ENCODE data around the gene TRABD2B. TPM values are rescaled to one million over a fixed set of nuclear protein-coding genes. Genes with fewer than 3 reads are reported as not detected.
A peak's percentile ranks its signal among the peaks of the same experiment; 100 is the strongest.

Gene TRABD2B
- total and polyA plus RNA-seq, 4 donors: 0.28 to 2.6 (median 1.3) TPM

DNA sequence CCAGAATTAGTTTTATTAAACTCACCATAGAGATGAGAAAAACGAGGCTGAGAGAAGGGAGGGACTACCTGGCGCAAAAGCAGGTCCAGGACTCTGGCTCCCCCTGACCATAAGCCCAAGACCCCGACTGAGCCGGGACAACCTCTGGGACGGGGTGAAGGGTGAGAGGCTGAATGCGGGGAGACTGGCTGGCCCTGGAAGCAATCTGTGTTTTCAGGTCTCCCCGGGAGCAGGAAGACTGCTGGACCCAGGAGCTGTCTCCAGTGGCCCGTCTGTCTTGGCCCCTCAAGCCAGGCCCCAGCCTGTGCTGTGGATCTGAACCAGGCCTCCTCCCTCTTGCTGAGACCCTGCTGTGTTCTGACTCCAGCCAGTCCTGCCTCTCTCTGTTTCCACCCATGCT lies 240.8 kb downstream of the TRABD2B start:
- no peak for DNase-seq (ENCODE audit: low spot score)
- no peak overlapping the region for H3K9ac ChIP-seq (ENCODE audit: low read depth in 1 of 2, low read length in 2 of 2)
- no peaks in the 10 kb centered on the region for H3K27me3 ChIP-seq (ENCODE audit: control insufficient read depth in 4 of 4, insufficient read depth in 4 of 4, low read length in 3 of 4)
- no peaks in the 10 kb centered on the region for H3K9me3 ChIP-seq (ENCODE audit: control insufficient read depth in 4 of 4, low read length in 3 of 4)
- no peak overlapping the region for H3K4me3 ChIP-seq (ENCODE audit: low read depth in 1 of 3, low read length in 3 of 3)
- no peaks in the 10 kb centered on the region for H3K4me1 ChIP-seq (ENCODE audit: control insufficient read depth in 4 of 4, insufficient read depth in 4 of 4, low read length in 3 of 4)
- WGBS: 84% methylated on average over 8 of the region's 8 CpGs
- TF ChIP-seq, protein P1, sequence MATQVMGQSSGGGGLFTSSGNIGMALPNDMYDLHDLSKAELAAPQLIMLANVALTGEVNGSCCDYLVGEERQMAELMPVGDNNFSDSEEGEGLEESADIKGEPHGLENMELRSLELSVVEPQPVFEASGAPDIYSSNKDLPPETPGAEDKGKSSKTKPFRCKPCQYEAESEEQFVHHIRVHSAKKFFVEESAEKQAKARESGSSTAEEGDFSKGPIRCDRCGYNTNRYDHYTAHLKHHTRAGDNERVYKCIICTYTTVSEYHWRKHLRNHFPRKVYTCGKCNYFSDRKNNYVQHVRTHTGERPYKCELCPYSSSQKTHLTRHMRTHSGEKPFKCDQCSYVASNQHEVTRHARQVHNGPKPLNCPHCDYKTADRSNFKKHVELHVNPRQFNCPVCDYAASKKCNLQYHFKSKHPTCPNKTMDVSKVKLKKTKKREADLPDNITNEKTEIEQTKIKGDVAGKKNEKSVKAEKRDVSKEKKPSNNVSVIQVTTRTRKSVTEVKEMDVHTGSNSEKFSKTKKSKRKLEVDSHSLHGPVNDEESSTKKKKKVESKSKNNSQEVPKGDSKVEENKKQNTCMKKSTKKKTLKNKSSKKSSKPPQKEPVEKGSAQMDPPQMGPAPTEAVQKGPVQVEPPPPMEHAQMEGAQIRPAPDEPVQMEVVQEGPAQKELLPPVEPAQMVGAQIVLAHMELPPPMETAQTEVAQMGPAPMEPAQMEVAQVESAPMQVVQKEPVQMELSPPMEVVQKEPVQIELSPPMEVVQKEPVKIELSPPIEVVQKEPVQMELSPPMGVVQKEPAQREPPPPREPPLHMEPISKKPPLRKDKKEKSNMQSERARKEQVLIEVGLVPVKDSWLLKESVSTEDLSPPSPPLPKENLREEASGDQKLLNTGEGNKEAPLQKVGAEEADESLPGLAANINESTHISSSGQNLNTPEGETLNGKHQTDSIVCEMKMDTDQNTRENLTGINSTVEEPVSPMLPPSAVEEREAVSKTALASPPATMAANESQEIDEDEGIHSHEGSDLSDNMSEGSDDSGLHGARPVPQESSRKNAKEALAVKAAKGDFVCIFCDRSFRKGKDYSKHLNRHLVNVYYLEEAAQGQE (IDR thresholded peaks at IDR 0.05): no peak
- TF ChIP-seq RAD21 (IDR thresholded peaks at IDR 0.05): no peak
- TF ChIP-seq HNF4A (conservative IDR thresholded peaks at IDR 0.05): no peak
- H3K36me3 ChIP-seq (ENCODE audit: control insufficient read depth in 4 of 4, insufficient read depth in 3 of 4, low read depth in 1 of 4, low read length in 3 of 4): no peaks in the 10 kb centered on the region
- H3K27ac ChIP-seq (ENCODE audit: low read depth in 1 of 2, low read length in 2 of 2): no peak overlapping the region

DNA sequence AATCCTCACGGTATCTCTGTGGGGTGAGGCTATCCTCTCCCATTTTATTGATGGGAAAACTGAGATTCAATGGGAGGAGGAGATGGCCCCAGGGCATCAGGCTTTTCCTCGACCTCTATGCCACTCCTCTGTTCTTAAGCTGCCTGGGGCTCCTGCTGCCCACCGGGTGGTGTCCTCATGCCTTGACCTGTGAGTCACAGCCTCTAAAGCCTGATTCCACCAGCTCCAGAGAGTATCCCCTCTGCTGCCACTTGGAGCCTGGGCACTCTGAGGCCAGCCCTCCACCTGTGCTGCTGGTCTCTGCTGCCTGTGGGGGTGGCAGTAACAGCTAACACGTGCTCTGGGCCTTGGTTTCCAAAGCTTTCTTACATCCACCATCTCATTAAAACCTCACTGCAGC lies 241.2 kb downstream of the TRABD2B start:
- TF ChIP-seq HNF4A (conservative IDR thresholded peaks at IDR 0.05) (no peak), YY1 (IDR thresholded peaks at IDR 0.05) (no peak), JUND (IDR thresholded peaks at IDR 0.05) (no peak)
- TF ChIP-seq, protein P2, sequence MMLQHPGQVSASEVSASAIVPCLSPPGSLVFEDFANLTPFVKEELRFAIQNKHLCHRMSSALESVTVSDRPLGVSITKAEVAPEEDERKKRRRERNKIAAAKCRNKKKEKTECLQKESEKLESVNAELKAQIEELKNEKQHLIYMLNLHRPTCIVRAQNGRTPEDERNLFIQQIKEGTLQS (IDR thresholded peaks at IDR 0.05): no peak
- 89% methylated on average over 4 of the region's 4 CpGs for whole genome bisulfite sequencing
- DNase-seq (ENCODE audit: low spot score): no peak
- no peaks in the 10 kb centered on the region for H3K27me3 ChIP-seq (ENCODE audit: control insufficient read depth in 4 of 4, insufficient read depth in 4 of 4, low read length in 3 of 4)
- H3K9me3 ChIP-seq (ENCODE audit: control insufficient read depth in 4 of 4, low read length in 3 of 4): no peaks in the 10 kb centered on the region
- no peaks in the 10 kb centered on the region for H3K36me3 ChIP-seq (ENCODE audit: control insufficient read depth in 4 of 4, insufficient read depth in 3 of 4, low read depth in 1 of 4, low read length in 3 of 4)
- no peak overlapping the region for H3K27ac ChIP-seq (ENCODE audit: low read depth in 1 of 2, low read length in 2 of 2)
- no peak overlapping the region for H3K4me3 ChIP-seq (ENCODE audit: low read depth in 1 of 3, low read length in 3 of 3)
- H3K4me1 ChIP-seq (ENCODE audit: control insufficient read depth in 4 of 4, insufficient read depth in 4 of 4, low read length in 3 of 4): no peaks in the 10 kb centered on the region
- H3K9ac ChIP-seq (ENCODE audit: low read depth in 1 of 2, low read length in 2 of 2): no peak overlapping the region

DNA sequence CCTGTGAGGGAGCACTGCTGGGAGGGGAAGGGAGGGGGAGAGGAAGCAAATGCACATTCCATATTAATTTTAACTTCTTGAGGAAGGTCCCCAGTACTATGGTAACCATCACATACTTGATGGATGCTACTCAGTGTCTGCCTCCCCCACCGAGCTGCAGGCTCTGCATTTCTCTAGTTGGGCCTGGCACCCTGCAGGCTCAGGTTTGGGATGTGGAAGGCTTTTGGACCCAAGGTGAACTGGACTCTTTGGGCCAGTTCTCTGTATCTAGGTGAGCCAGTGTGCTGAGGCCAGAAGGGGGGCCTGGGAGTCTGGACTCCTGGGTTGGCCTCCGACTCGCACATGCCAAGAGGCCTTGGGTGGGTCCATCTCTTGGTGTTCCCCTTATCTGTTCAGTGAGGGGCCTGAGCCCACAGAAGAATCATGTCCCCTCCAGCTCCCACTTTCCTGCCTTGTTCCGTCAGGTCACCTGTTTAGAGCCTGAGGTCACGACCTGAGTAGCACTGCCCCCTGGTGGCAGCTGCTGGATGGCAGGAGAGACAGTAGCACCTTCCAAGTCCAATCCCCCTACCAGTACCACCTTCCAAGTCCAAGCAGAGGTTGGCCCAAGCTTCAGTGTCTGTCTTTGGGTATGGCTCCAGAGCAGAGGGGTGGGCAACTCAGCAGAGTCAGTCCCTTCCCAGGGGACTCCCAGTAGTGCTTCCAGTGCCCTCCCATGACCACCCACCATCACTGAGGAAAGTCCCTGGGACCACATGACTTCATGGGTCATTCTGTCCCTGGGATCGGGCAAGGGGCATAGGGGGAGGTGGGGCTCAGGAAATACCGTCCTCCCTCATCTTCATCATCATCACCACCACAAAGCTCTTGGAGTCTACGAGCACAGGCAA lies 241.8 kb downstream of the TRABD2B start:
- H3K4me3 ChIP-seq (ENCODE audit: low read depth in 1 of 3, low read length in 3 of 3): no peak overlapping the region
- H3K27ac ChIP-seq (ENCODE audit: low read depth in 1 of 2, low read length in 2 of 2): no peak overlapping the region
- H3K36me3 ChIP-seq (ENCODE audit: control insufficient read depth in 4 of 4, insufficient read depth in 3 of 4, low read depth in 1 of 4, low read length in 3 of 4): no peaks in the 10 kb centered on the region
- peak; percentile 66 for DNase-seq (ENCODE audit: low spot score)
- 84% methylated on average over 8 of the region's 8 CpGs for WGBS
- H3K9me3 ChIP-seq (ENCODE audit: control insufficient read depth in 4 of 4, low read length in 3 of 4): no peaks in the 10 kb centered on the region
- no peaks in the 10 kb centered on the region for H3K27me3 ChIP-seq (ENCODE audit: control insufficient read depth in 4 of 4, insufficient read depth in 4 of 4, low read length in 3 of 4)
- no peak overlapping the region for H3K9ac ChIP-seq (ENCODE audit: low read depth in 1 of 2, low read length in 2 of 2)
- H3K4me1 ChIP-seq (ENCODE audit: control insufficient read depth in 4 of 4, insufficient read depth in 4 of 4, low read length in 3 of 4): no peaks in the 10 kb centered on the region
- no peak for TF ChIP-seq SP1 (IDR thresholded peaks at IDR 0.05)
- TF ChIP-seq, protein P3, sequence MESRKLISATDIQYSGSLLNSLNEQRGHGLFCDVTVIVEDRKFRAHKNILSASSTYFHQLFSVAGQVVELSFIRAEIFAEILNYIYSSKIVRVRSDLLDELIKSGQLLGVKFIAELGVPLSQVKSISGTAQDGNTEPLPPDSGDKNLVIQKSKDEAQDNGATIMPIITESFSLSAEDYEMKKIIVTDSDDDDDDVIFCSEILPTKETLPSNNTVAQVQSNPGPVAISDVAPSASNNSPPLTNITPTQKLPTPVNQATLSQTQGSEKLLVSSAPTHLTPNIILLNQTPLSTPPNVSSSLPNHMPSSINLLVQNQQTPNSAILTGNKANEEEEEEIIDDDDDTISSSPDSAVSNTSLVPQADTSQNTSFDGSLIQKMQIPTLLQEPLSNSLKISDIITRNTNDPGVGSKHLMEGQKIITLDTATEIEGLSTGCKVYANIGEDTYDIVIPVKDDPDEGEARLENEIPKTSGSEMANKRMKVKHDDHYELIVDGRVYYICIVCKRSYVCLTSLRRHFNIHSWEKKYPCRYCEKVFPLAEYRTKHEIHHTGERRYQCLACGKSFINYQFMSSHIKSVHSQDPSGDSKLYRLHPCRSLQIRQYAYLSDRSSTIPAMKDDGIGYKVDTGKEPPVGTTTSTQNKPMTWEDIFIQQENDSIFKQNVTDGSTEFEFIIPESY (IDR thresholded peaks at IDR 0.05): no peak
- TF ChIP-seq RXRA (IDR thresholded peaks at IDR 0.05): peak in 1 of 2 donors; percentile 32
- TF ChIP-seq FOXA2 (IDR thresholded peaks at IDR 0.05): no peak
- TF ChIP-seq HNF4G (IDR thresholded peaks at IDR 0.05): no peak
- TF ChIP-seq JUND (IDR thresholded peaks at IDR 0.05): no peak
- TF ChIP-seq YY1 (IDR thresholded peaks at IDR 0.05): no peak
- no peak for TF ChIP-seq EGR1 (IDR thresholded peaks at IDR 0.05; ENCODE audit: low read depth in 2 of 2)
- TF ChIP-seq, protein P1 (IDR thresholded peaks at IDR 0.05): no peak
- no peak for TF ChIP-seq FOXA1 (IDR thresholded peaks at IDR 0.05)
- TF ChIP-seq, protein P4, sequence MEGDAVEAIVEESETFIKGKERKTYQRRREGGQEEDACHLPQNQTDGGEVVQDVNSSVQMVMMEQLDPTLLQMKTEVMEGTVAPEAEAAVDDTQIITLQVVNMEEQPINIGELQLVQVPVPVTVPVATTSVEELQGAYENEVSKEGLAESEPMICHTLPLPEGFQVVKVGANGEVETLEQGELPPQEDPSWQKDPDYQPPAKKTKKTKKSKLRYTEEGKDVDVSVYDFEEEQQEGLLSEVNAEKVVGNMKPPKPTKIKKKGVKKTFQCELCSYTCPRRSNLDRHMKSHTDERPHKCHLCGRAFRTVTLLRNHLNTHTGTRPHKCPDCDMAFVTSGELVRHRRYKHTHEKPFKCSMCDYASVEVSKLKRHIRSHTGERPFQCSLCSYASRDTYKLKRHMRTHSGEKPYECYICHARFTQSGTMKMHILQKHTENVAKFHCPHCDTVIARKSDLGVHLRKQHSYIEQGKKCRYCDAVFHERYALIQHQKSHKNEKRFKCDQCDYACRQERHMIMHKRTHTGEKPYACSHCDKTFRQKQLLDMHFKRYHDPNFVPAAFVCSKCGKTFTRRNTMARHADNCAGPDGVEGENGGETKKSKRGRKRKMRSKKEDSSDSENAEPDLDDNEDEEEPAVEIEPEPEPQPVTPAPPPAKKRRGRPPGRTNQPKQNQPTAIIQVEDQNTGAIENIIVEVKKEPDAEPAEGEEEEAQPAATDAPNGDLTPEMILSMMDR (IDR thresholded peaks at IDR 0.05; ENCODE audit: low read depth, low read length, missing input control): peak; percentile 43
- TF ChIP-seq HNF4A (conservative IDR thresholded peaks at IDR 0.05): no peak
- TF ChIP-seq, protein P2 (IDR thresholded peaks at IDR 0.05): no peak
